ENCODE results near the gene SLC25A3.
A peak's percentile ranks its signal among the peaks of the same experiment; 100 is the strongest.
"Not testable (repeated sequence)": the region's sequence is repeated elsewhere in the genome, so short reads cannot be mapped to it uniquely, and the experiment has no call there.

Gene SLC25A3

DNA sequence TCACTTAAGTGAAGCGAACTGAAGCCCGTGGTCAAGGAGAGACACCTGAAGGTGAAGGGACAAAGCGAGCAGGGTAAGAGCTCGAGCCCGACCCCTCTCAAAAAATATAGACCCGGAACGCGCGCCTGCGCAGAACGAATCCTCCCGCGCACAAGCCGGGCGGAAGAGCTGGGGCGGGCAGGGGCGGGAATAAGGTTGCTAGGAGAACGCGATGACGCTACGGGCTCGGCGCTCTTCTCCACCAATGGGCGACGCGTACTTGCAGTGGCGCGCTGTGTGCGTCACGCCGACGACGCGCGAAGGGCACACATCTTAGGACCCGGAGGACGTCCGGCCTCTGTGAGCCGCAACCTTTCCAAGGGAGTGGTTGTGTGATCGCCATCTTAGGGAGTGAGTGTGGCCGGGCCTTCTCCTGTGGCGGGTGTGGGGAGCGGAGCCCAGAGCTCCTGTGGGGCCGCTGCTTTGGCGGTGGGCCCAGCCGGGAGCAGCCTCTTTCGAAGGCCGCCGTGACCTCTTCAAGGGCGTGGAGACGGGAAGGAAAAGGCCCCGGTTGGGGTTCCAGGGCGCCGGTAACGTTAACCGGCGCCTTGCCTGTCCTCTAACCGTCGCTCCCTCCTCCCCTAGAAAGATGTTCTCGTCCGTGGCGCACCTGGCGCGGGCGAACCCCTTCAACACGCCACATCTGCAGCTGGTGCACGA lies at the start of gene SLC25A3:
Gene SLC25A3 (plus strand): TSS at position 336 of the 699 bp plus-strand sequence. CDS start 293 bp downstream, at position 629.
- DNase-seq (ENCODE audit: low read depth in 2 of 2), result peak; percentile 90

DNA sequence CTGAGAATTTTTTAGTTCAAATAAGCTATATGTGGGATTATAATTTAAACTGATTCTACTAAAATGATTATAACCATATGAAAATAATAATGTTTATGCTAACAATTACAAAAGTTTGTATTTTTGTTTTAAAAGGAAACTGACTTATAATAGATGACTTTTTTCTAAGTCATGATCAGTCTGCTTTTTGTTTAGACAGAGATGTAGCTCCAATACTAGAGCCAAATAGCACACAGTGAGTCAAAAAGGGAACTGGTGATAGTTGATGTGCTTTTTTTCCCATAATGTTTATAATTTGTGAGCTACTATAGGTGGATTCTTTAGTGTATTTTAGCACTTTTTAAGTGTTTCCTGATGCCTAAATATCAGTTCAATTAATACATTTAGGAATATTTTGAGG lies 49.8 kb upstream of the SLC25A3 start:
- DNase-seq (ENCODE audit: low read depth in 2 of 2), result no peak

DNA sequence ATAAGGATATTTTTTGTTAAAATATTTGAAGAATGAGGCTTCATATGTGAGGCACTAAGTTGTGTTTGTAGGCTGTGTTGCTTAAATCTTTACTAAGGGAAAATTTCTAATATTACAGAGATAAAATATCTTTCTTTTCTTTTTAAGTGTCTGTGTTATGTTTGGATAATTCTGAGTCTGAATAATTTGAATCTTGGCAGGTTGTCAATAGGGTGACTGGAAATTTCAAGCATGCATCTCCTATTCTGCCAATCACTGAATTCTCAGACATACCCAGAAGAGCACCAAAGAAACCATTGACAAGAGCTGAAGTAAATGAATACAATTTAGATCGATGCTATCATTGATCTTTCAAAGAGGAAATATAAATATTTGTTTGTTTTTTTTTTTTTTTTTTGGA lies 48.7 kb upstream of the SLC25A3 start:
- DNase-seq (ENCODE audit: low read depth in 2 of 2), result no peak

GRCh38 chr12:98549371-98550110 lies 43.9 kb upstream of the SLC25A3 start:
- no peak for DNase-seq (ENCODE audit: low read depth in 2 of 2)

- no peak for DNase-seq (ENCODE audit: low read depth in 2 of 2)
Measured at GRCh38 chr12:98551787-98552186, 41.7 kb upstream of the SLC25A3 start.

DNA sequence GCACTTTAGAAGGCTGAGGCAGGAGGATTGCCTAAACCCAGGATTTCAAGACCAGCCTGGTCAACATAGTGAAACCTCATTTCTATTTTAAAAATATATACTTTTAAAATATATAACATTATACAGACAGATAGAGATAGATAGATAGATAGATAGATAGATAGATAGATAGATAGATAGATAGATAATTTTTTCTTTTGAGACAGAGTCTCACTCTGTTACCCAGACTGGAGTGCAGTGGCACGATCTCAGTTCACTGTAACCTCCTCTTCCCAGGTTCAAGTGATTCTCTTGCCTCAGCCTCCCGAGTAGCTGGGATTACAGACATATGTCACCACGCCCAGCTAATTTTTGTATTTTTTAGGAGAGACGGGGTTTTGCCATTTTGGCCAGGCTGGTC lies 35.4 kb upstream of the SLC25A3 start:
- DNase-seq (ENCODE audit: low read depth in 2 of 2), result not testable (repeated sequence)

DNA sequence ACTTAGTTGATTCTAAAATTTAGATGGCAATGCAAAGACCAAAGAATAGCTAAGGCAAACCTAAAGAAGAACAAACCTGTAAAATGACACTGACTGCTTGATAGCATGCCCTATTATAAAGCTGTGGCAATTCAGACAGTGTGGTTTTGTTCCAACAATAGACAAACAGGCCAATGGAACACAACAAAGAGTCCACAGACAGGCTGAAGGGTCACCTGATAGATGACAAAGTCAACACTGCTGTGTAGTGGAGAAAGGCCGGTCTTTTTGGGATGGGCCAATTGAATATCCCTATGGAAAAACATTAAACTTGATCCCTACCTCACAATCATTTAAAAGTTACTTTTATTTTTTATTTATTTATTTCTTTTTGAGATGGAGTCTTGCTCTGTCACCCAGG lies 33.8 kb upstream of the SLC25A3 start:
- DNase-seq (ENCODE audit: low read depth in 2 of 2), result no peak

GRCh38 chr12:98561846-98562245 lies 31.6 kb upstream of the SLC25A3 start:
- DNase-seq (ENCODE audit: low read depth in 2 of 2), result no peak

GRCh38 chr12:98572010-98572409 lies 21.5 kb upstream of the SLC25A3 start:
- DNase-seq (ENCODE audit: low read depth in 2 of 2), result no peak

DNA sequence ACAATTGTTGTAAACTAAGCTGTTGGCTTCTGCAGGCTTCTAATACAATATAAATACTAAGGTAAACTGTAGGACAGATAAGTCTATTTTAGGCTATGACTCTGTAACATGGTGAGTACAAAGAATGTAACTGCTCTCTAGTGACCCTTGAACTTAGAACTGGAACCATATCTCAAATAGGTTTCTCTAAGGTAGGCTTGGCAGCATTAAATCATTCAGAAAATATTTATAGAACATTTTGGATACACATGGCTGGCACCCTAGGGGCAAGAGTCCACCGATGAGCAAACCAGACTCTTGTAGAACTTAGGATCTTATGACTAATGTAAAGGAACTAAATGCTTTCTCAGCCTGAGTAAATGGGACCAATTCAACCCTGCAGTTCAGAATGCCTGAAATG lies 19.4 kb upstream of the SLC25A3 start:
- DNase-seq (ENCODE audit: low read depth in 2 of 2), result no peak

- no peak for DNase-seq (ENCODE audit: low read depth in 2 of 2)
Measured at GRCh38 chr12:98575013-98575412, 18.5 kb upstream of the SLC25A3 start.

DNA sequence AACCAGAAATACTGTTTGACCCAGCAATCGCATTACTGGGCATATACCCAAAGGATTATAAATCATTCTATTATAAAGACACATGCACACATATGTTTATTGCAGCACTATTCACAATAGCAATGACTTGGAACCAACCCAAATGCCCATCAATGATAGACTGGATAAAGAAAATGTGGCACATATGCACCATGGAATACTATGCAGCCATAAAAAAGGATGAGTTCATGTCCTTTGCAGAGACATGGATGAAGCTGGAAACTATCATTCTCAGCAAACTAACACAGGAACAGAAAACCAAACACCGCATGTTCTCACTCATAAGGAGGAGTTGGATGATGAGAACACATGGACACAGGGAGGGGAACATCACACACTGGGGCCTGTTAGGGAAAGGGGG lies 16.7 kb upstream of the SLC25A3 start:
- not testable (repeated sequence) for DNase-seq (ENCODE audit: low read depth in 2 of 2)

GRCh38 chr12:98578392-98578791 lies 15.1 kb upstream of the SLC25A3 start:
- no peak for DNase-seq (ENCODE audit: low read depth in 2 of 2)

GRCh38 chr12:98578821-98579220 lies 14.7 kb upstream of the SLC25A3 start:
- no peak for DNase-seq (ENCODE audit: low read depth in 2 of 2)

DNA sequence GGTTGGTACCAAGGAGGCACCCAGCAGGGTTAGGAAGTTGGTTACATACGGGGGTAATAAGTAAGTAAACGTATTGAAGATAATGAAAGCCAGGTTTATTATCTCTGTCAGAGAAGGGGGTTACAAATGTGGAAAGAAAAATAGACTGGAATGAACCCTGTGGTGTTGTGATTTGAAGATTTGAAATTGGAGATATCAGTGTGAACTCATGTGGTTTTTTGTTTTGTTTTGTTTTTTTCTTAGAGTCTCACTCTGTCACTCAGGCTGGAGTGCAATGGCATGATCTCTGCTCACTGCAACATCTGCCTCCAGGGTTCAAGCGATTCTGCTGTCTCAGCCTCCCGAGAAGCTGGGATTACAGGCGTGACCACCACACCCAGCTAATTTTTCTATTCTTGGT lies 14.1 kb upstream of the SLC25A3 start:
- DNase-seq (ENCODE audit: low read depth in 2 of 2), result no peak

GRCh38 chr12:98579835-98580234 lies 13.7 kb upstream of the SLC25A3 start:
- DNase-seq (ENCODE audit: low read depth in 2 of 2), result no peak

GRCh38 chr12:98580695-98581094 lies 12.8 kb upstream of the SLC25A3 start:
- DNase-seq (ENCODE audit: low read depth in 2 of 2), result no peak

- no peak for DNase-seq (ENCODE audit: low read depth in 2 of 2)
Measured at GRCh38 chr12:98581101-98581500, 12.4 kb upstream of the SLC25A3 start.

GRCh38 chr12:98582093-98582492 lies 11.4 kb upstream of the SLC25A3 start:
- DNase-seq (ENCODE audit: low read depth in 2 of 2), result no peak

GRCh38 chr12:98587084-98587483 lies 6.4 kb upstream of the SLC25A3 start:
- no peak for DNase-seq (ENCODE audit: low read depth in 2 of 2)

GRCh38 chr12:98591209-98591608 lies 2.3 kb upstream of the SLC25A3 start:
- DNase-seq (ENCODE audit: low read depth in 2 of 2), result no peak

- DNase-seq (ENCODE audit: low read depth in 2 of 2), result no peak
Measured at GRCh38 chr12:98592825-98593322, 612 bp upstream of the SLC25A3 start.
